Endodermal cell (in vitro differentiated cells): ENCODE data around the gene YY1AP1. TPM values are rescaled to one million over a fixed set of nuclear protein-coding genes. Genes with fewer than 3 reads are reported as not detected.
A peak's percentile ranks its signal among the peaks of the same experiment; 100 is the strongest.
"Not testable (repeated sequence)": the region's sequence is repeated elsewhere in the genome, so short reads cannot be mapped to it uniquely, and the experiment has no call there.

Experiments
- DNase-seq: peaks from one replicate; pipeline ENCODE4 v3.0.0-alpha.2; 2017
- H3K27ac ChIP-seq: 2 replicates; pipeline ENCODE4 v1.5.1; 2013; ENCODE audit warnings: mild to moderate bottlenecking, low read depth, low read length, moderate library complexity
- H3K27me3 ChIP-seq: 2 replicates; pipeline ENCODE4 v1.6.1; 2013; ENCODE audit warnings: mild to moderate bottlenecking, low read length, moderate library complexity; ENCODE audit not compliant: insufficient read depth, control insufficient read depth, poor library complexity, severe bottlenecking
- H3K36me3 ChIP-seq: 2 replicates; pipeline ENCODE4 v1.7.0; 2013; ENCODE audit warnings: mild to moderate bottlenecking, low read length, moderate library complexity; ENCODE audit not compliant: control insufficient read depth, insufficient read depth
- H3K4me1 ChIP-seq: one replicate; pipeline ENCODE4 v1.7.0; 2013; ENCODE audit warnings: low read length; ENCODE audit not compliant: control insufficient read depth, insufficient read depth
- H3K4me3 ChIP-seq: 2 replicates; pipeline ENCODE4 v1.5.1; 2013; ENCODE audit warnings: mild to moderate bottlenecking, low read length, moderate library complexity
- H3K9ac ChIP-seq: 2 replicates; pipeline ENCODE4 v1.6.1; 2013; ENCODE audit warnings: mild to moderate bottlenecking, low read length, moderate library complexity; ENCODE audit not compliant: poor library complexity, severe bottlenecking; ENCODE audit errors: extremely low read depth
- H3K9me3 ChIP-seq: 2 replicates; pipeline ENCODE4 v1.6.1; 2013; ENCODE audit warnings: mild to moderate bottlenecking, low read length, moderate library complexity; ENCODE audit not compliant: control insufficient read depth
- H3K27ac Mint-ChIP-seq: 2 replicates; pipeline ENCODE4 v1.8.0; 2020; ENCODE audit warnings: mixed read lengths
- H3K27me3 Mint-ChIP-seq: 2 replicates; pipeline ENCODE4 v1.8.0; 2021; ENCODE audit warnings: mild to moderate bottlenecking, mixed read lengths; ENCODE audit not compliant: insufficient read depth
- H3K36me3 Mint-ChIP-seq: 2 replicates; pipeline ENCODE4 v1.8.0; 2020; ENCODE audit warnings: low read depth, mixed read lengths
- H3K4me1 Mint-ChIP-seq: 2 replicates; pipeline ENCODE4 v1.8.0; 2020; ENCODE audit warnings: mixed read lengths
- H3K4me3 Mint-ChIP-seq: 2 replicates; pipeline ENCODE4 v1.8.0; 2020; ENCODE audit warnings: mild to moderate bottlenecking, moderate library complexity, mixed read lengths
- H3K9me3 Mint-ChIP-seq: 2 replicates; pipeline ENCODE4 v1.8.0; 2020; ENCODE audit warnings: mild to moderate bottlenecking, mixed read lengths
- WGBS, 2 experiments: methylation state at CpG; one replicate each; pipeline versions ENCODE4 v1.1.5 to v1.1.7; 2013; ENCODE audit warnings: missing lambda C conversion rate in 2 of 2, mixed read lengths in 1 of 2; ENCODE audit not compliant: insufficient coverage in 1 of 2, insufficient read length in 1 of 2; 5-methylcytosine and 5-hydroxymethylcytosine counted together
- total RNA-seq, 2 donors: library from RNA; stranded (reverse); fragmentation: NEBNext Ultra II Directional in 1 of 2; extraction: Animal tissue kit (Norgen Biotek cat#: 25700) in 1 of 2; gene quantifications; 2 replicates in 1 of 2; 3 replicates in 1 of 2; pipeline ENCODE4 v1.2.1, GENCODE V29; 2021
- TF ChIP-seq, protein P1 (sequence below): fragments of 200-600 bp; sonication (generic); conservative IDR thresholded peaks from 2 replicates; pipeline ENCODE4 v1.5.0; 2021; ENCODE audit warnings: antibody characterized with exemption, mild to moderate bottlenecking

The YY1AP1 gene
- total RNA-seq, 2 donors from 2014 or later: 44.2 to 45.8 TPM

DNA sequence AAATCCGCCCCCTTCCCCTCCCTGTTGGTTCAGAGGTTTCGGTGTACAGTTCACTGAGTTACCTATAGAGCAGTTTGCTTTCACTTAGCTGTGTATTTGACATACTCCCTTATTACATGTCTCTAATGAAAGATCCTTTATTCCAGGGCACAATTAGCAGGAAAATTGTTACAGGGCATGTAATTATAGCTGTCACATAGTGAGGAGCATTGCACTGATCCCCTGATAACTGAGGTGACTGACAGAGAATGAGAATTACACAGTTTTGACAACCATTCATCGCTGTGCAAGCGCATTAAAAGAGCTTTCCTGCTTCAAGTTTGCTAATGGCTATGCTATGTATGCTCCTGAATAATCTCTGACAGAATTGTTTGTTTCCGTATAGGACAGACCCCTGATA lies 27.2 kb upstream of the YY1AP1 start:
- H3K4me1 ChIP-seq: no peaks in the 10 kb centered on the region
- Mint-ChIP-seq H3K4me1 (no peaks in the 10 kb centered on the region), H3K27ac (no peak overlapping the region), H3K4me3 (no peak overlapping the region), H3K27me3 (no peaks in the 10 kb centered on the region), H3K36me3 (peaks cover 60% of the 10 kb centered on the region), H3K9me3 (no peaks in the 10 kb centered on the region)
- TF ChIP-seq, protein P1, sequence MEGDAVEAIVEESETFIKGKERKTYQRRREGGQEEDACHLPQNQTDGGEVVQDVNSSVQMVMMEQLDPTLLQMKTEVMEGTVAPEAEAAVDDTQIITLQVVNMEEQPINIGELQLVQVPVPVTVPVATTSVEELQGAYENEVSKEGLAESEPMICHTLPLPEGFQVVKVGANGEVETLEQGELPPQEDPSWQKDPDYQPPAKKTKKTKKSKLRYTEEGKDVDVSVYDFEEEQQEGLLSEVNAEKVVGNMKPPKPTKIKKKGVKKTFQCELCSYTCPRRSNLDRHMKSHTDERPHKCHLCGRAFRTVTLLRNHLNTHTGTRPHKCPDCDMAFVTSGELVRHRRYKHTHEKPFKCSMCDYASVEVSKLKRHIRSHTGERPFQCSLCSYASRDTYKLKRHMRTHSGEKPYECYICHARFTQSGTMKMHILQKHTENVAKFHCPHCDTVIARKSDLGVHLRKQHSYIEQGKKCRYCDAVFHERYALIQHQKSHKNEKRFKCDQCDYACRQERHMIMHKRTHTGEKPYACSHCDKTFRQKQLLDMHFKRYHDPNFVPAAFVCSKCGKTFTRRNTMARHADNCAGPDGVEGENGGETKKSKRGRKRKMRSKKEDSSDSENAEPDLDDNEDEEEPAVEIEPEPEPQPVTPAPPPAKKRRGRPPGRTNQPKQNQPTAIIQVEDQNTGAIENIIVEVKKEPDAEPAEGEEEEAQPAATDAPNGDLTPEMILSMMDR: no peak
- no peaks in the 10 kb centered on the region for H3K9me3 ChIP-seq
- DNase-seq: no peak
- no peak overlapping the region for H3K4me3 ChIP-seq
- peaks cover 54% of the 10 kb centered on the region for H3K36me3 ChIP-seq
- no peak overlapping the region for H3K9ac ChIP-seq
- no peak overlapping the region for H3K27ac ChIP-seq
- WGBS, 2 experiments: 96 to 100% methylated on average over 4 to 5 of the region's 5 CpGs
- no peaks in the 10 kb centered on the region for H3K27me3 ChIP-seq

DNA sequence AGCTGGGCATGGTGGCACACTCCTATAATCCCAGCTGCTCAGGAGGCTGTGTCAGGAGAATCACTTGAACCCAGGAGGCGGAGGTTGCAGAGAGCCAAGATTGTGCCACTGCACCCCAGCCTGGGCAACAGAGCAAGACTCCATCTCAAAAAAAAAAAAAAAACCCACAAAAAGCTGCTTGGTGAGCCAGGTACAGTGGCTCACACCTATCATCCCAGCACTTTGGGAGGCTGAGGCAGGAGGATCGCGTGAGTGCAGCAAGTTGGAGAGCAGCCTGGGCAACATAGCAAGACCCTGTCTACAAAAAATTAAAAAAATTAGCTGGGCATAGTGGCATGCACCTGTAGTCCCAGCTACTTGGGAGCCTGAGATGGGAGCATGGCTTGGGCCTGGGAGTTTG lies 26.5 kb upstream of the YY1AP1 start:
- H3K4me3 ChIP-seq, H3K27me3 Mint-ChIP-seq, DNase-seq, H3K4me1 ChIP-seq, H3K9ac ChIP-seq, H3K9me3 Mint-ChIP-seq, H3K4me3 Mint-ChIP-seq, H3K27ac ChIP-seq, H3K27me3 ChIP-seq, H3K4me1 Mint-ChIP-seq, H3K27ac Mint-ChIP-seq, H3K9me3 ChIP-seq: not testable (repeated sequence)
- peaks cover 54% of the 10 kb centered on the region for H3K36me3 ChIP-seq
- H3K36me3 Mint-ChIP-seq: peaks cover 62% of the 10 kb centered on the region
- 96 to 100% methylated on average over 1 to 3 of the region's 3 CpGs for WGBS, 2 experiments

DNA sequence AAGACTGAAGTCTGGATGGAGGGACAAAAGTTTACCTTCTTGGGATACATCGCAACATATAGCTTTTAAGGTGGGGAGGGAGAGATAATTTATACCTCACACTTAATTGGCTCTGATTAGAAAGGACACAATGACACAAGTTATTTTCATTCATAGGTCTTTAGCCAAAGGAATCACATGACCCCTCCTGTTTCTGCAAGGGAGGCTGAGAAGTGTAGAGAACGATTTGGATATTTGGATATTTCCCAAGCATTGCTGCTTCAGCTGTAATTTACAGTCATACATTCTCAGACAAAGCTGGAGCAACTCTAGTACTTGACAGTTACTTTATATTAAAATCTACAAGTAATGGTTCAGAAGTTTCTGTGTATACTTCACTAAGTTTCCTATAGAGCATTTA lies 24.5 kb upstream of the YY1AP1 start:
- no peak overlapping the region for H3K4me3 Mint-ChIP-seq
- peaks cover 66% of the 10 kb centered on the region for H3K36me3 Mint-ChIP-seq
- no peaks in the 10 kb centered on the region for H3K27me3 Mint-ChIP-seq
- no peak for DNase-seq
- WGBS, 2 experiments: 97% methylated on average over 2 of the region's 2 CpGs; no CpG with 5 or more reads in 1 of the 2 experiments
- H3K27ac Mint-ChIP-seq: no peak overlapping the region
- no peaks in the 10 kb centered on the region for H3K4me1 Mint-ChIP-seq
- Histone ChIP-seq H3K4me3 (no peak overlapping the region), H3K4me1 (no peaks in the 10 kb centered on the region), H3K36me3 (peaks cover 54% of the 10 kb centered on the region), H3K27me3 (no peaks in the 10 kb centered on the region), H3K27ac (no peak overlapping the region), H3K9ac (no peak overlapping the region), H3K9me3 (peaks cover 13% of the 10 kb centered on the region)
- peaks cover 9% of the 10 kb centered on the region for H3K9me3 Mint-ChIP-seq
- TF ChIP-seq, protein P1: no peak

DNA sequence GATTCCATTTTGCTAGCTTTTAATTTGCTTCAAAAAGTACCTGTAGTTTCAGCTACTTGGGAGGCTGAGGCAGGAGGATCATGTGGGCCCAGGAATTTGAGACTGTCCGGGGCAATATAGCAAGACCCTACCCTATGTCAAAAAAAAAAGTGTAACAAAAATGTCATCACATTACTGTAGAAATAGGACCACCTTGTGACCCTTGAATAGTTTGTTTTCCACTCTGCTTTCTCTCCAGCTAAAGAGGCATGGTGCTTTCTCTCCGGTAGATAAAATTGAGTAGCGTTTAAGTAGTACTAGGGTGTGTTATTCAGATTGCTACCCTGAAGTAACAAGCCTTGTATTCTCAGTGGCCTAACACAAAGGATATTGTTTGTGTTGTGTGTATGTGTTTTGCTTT lies 24.1 kb upstream of the YY1AP1 start:
- DNase-seq, H3K4me3 Mint-ChIP-seq: not testable (repeated sequence)
- TF ChIP-seq, protein P1: peak; percentile 53

DNA sequence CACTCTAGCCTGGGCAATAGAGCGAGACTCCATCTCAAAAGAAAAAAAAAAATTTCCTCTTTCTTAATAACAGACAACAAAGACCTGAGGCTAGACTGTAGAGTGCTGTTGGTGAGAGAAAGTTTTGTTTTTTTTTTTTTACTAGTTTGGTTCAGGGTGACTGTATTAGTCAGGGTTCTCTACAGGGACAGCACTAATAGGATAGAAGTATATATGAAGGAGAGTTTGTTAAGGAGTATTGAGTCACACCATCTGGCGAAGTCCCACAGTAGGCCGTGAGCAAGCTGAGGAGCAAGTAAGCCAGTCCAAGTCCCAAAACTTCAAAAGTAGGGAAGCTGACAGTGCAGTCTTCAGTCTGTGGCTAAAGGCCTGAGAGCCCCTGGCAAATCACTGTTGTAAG lies 22.9 kb upstream of the YY1AP1 start:
- H3K27me3 Mint-ChIP-seq, H3K27me3 ChIP-seq, H3K27ac ChIP-seq, H3K4me3 Mint-ChIP-seq, H3K4me3 ChIP-seq, H3K4me1 Mint-ChIP-seq, H3K9ac ChIP-seq, DNase-seq, H3K4me1 ChIP-seq: not testable (repeated sequence)
- H3K36me3 Mint-ChIP-seq: peaks cover 60% of the 10 kb centered on the region
- 100% methylated on average over 2 of the region's 3 CpGs; no CpG with 5 or more reads in 1 of the 2 experiments for WGBS, 2 experiments
- Histone ChIP-seq H3K36me3 (peaks cover 41% of the 10 kb centered on the region), H3K9me3 (peaks cover 13% of the 10 kb centered on the region)
- H3K9me3 Mint-ChIP-seq: peaks cover 14% of the 10 kb centered on the region
- H3K27ac Mint-ChIP-seq: peak overlapping the region; percentile 64

More for the DNA sequence above, 24.1 kb upstream of the YY1AP1 start:
- H3K27me3 Mint-ChIP-seq, H3K27ac Mint-ChIP-seq, H3K27ac ChIP-seq, H3K4me1 Mint-ChIP-seq, H3K4me1 ChIP-seq, H3K4me3 ChIP-seq, H3K27me3 ChIP-seq, H3K9ac ChIP-seq: not testable (repeated sequence)
- WGBS, 2 experiments: 93 to 100% methylated on average over 1 to 3 of the region's 3 CpGs
- Mint-ChIP-seq H3K36me3 (peaks cover 67% of the 10 kb centered on the region), H3K9me3 (peaks cover 12% of the 10 kb centered on the region)
- peaks cover 13% of the 10 kb centered on the region for H3K9me3 ChIP-seq
- peaks cover 53% of the 10 kb centered on the region for H3K36me3 ChIP-seq
